Keratinocyte (primary cell): ENCODE data around the gene TMC2. TPM values are rescaled to one million over a fixed set of nuclear protein-coding genes. Genes with fewer than 3 reads are reported as not detected.

Source experiments
- DNase-seq: peaks from one replicate; pipeline ENCODE4 v3.0.0-alpha.2; 2011; ENCODE audit warnings: low read depth, missing footprints, low spot score
- FAIRE-seq: peaks from 2 replicates; lab custom pipeline; 2011; peaks lifted over from hg19 to GRCh38; lab: Jason Lieb, UNC
- H2AFZ ChIP-seq: 2 replicates; pipeline ENCODE4 v1.6.0; 2012; ENCODE audit warnings: low read length, control low read depth, inconsistent platforms; ENCODE audit not compliant: control insufficient read depth
- H3K27ac ChIP-seq: 2 replicates; pipeline ENCODE4 v1.5.1; 2011; ENCODE audit warnings: low read length; ENCODE audit not compliant: control insufficient read depth, insufficient read depth
- H3K27me3 ChIP-seq: 3 replicates; pipeline ENCODE4 v1.6.0; 2011; ENCODE audit warnings: low read length; ENCODE audit not compliant: control insufficient read depth, insufficient read depth; ENCODE audit errors: extremely low read depth
- H3K36me3 ChIP-seq, 2 experiments: 2 replicates in 1 of 2; 3 replicates in 1 of 2; pipeline ENCODE4 v1.5.1; 2011; ENCODE audit warnings: low read length in 2 of 2, mild to moderate bottlenecking in 1 of 2; ENCODE audit not compliant: control insufficient read depth in 2 of 2, insufficient read depth in 2 of 2; ENCODE audit errors: extremely low read depth in 1 of 2
- H3K4me1 ChIP-seq: 3 replicates; pipeline ENCODE4 v1.5.1; 2011; ENCODE audit warnings: low read length; ENCODE audit not compliant: control insufficient read depth, insufficient read depth; ENCODE audit errors: extremely low read depth
- H3K4me2 ChIP-seq: 3 replicates; pipeline ENCODE4 v1.6.0; 2011; ENCODE audit warnings: low read depth, low read length; ENCODE audit not compliant: control insufficient read depth, insufficient read depth; ENCODE audit errors: extremely low read depth
- H3K4me3 ChIP-seq, 3 experiments: fragments of 200-600 bp in 1 of 3; sonication (generic) in 1 of 3; 2 replicates in 2 of 3; 3 replicates in 1 of 3; pipeline ENCODE4 v1.5.1; 2011 to 2016; ENCODE audit warnings: low read length in 3 of 3, mild to moderate bottlenecking in 3 of 3, control low read depth in 2 of 3, inconsistent platforms in 1 of 3, low read depth in 1 of 3, mixed read lengths in 1 of 3, mixed run types in 1 of 3, moderate library complexity in 1 of 3; ENCODE audit not compliant: control insufficient read depth in 2 of 3, insufficient read depth in 2 of 3; ENCODE audit errors: extremely low read depth in 1 of 3
- H3K79me2 ChIP-seq: 2 replicates; pipeline ENCODE4 v1.6.0; 2012; ENCODE audit warnings: low read length; ENCODE audit not compliant: control insufficient read depth, insufficient read depth
- H3K9ac ChIP-seq: 3 replicates; pipeline ENCODE4 v1.6.0; 2011; ENCODE audit warnings: low read length; ENCODE audit not compliant: control insufficient read depth, insufficient read depth; ENCODE audit errors: extremely low read depth
- H3K9me1 ChIP-seq: 3 replicates; pipeline ENCODE4 v1.6.0; 2011; ENCODE audit warnings: low read length; ENCODE audit not compliant: control insufficient read depth, insufficient read depth; ENCODE audit errors: extremely low read depth
- H3K9me3 ChIP-seq: 2 replicates; pipeline ENCODE4 v1.5.1; 2012; ENCODE audit warnings: low read depth, low read length; ENCODE audit not compliant: control insufficient read depth
- H4K20me1 ChIP-seq: 3 replicates; pipeline ENCODE4 v1.6.0; 2011; ENCODE audit warnings: low read length; ENCODE audit not compliant: control insufficient read depth, insufficient read depth; ENCODE audit errors: extremely low read depth
- CTCF ChIP-seq, 3 experiments: IDR thresholded peaks in 1 of 3; conservative IDR thresholded peaks in 1 of 3; optimal IDR thresholded peaks in 1 of 3; 2 replicates in 2 of 3; 3 replicates in 1 of 3; pipeline versions ENCODE3 to v1.5.1; 2011; ENCODE audit warnings: low read length in 3 of 3, mild to moderate bottlenecking in 3 of 3, moderate library complexity in 2 of 3, control low read depth in 1 of 3, inconsistent platforms in 1 of 3; ENCODE audit not compliant: insufficient read depth in 2 of 3; ENCODE audit errors: extremely low read depth in 1 of 3
- EZH2 ChIP-seq: IDR thresholded peaks from one replicate; pipeline ENCODE4 v1.6.1; 2012; ENCODE audit warnings: inconsistent platforms, mild to moderate bottlenecking, low read length, moderate library complexity
- dilution Hi-C: fragments of 300-500 bp; cut with MboI; formaldehyde crosslinking; loops from one replicate; pipeline ENCODE4 v1.7.0; 2020; ENCODE audit warnings: low sequenced_read_pairs; ENCODE audit not compliant: extremely low pct_ligation_motif_present
- polyA plus RNA-seq, 5 experiments: library from polyadenylated mRNA; depleted of rRNA in 3 of 5; stranded (reverse) in 3 of 5; stranded (forward) in 1 of 5; unstranded in 1 of 5; fragments of >200 nt; gene quantifications; 1 replicate in 1 of 5; 2 replicates in 3 of 5; 3 replicates in 1 of 5; pipeline versions ENCODE4 v1.2.1 to v1.2.3, GENCODE V29; 2011 to 2012; ENCODE audit warnings: missing spikeins in 2 of 5, low read depth in 1 of 5, low replicate concordance in 1 of 5

Gene TMC2
- polyA plus RNA-seq, 1 donor (not counting 4 experiments of a cell fraction or from before 2014, with no cell fraction given), result not detected

DNA sequence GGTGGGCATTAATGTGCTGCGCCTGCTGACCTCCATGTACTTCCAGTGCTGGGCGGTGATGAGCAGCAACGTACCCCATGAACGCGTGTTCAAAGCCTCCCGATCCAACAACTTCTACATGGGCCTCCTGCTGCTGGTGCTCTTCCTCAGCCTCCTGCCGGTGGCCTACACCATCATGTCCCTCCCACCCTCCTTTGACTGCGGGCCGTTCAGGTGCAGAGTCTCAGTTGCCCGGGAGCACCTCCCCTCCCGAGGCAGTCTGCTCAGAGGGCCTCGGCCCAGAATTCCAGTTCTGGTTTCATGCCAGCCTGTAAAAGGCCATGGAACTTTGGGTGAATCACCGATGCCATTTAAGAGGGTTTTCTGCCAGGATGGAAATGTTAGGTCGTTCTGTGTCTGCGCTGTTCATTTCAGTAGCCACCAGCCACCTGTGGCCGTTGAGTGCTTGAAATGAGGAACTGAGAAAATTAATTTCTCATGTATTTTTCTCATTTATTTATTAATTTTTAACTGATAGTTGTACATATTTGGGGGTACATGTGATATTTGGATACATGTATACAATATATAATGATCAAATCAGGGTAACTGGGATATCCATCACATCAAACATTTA lies 80.8 kb downstream of the TMC2 start:
- dilution Hi-C loops, result no loop called here
- TF ChIP-seq CTCF (optimal IDR thresholded peaks at IDR 0.05 in 1 of 3, IDR thresholded peaks at IDR 0.05 in 1 of 3, conservative IDR thresholded peaks at IDR 0.05 in 1 of 3; ENCODE audit: extremely low read depth in 1 of 3, insufficient read depth in 2 of 3, low read length in 3 of 3), result no peak
- TF ChIP-seq EZH2, result no peak

DNA sequence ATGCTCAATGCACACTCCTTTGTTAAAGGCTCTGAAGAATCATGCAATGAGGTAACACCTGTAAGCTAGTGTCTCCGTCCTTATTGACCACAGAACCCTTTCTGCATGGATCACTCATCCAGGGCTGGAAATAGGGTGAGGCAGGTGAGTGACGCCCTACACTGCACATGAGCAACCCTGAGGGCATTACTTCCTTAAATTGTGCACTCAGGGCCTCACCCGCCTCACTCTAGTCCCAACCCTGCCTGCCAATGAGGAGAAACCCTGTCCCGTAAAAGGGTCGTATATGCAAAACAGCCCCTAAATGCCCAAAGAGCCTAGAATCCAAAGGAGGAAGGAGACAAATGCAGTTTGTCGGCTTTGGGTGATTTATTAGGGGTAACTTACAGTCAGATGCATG lies 82.4 kb downstream of the TMC2 start:
- DNase-seq, result no peak
- dilution Hi-C loops, result no loop called here
- H3K9ac ChIP-seq, result no peak overlapping the region
- TF ChIP-seq EZH2 (no peak), CTCF (optimal IDR thresholded peaks at IDR 0.05 in 1 of 3, IDR thresholded peaks at IDR 0.05 in 1 of 3, conservative IDR thresholded peaks at IDR 0.05 in 1 of 3; ENCODE audit: extremely low read depth in 1 of 3, insufficient read depth in 2 of 3, low read length in 3 of 3) (no peak)
- peaks cover 2% of the 10 kb centered on the region for H3K27me3 ChIP-seq
- H3K79me2 ChIP-seq, result no peaks in the 10 kb centered on the region
- H3K4me2 ChIP-seq, result no peak overlapping the region
- no peak overlapping the region for H3K27ac ChIP-seq
- H3K4me3 ChIP-seq, result no peak overlapping the region
- H2AFZ ChIP-seq, result no peak overlapping the region
- H3K9me1 ChIP-seq, result no peaks in the 10 kb centered on the region
- H3K4me1 ChIP-seq, result no peaks in the 10 kb centered on the region
- H3K36me3 ChIP-seq, result no peaks in the 10 kb centered on the region
- H3K9me3 ChIP-seq, result no peaks in the 10 kb centered on the region
- no peak for FAIRE-seq
- H4K20me1 ChIP-seq, result no peaks in the 10 kb centered on the region

More for the DNA sequence above, 80.8 kb downstream of the TMC2 start:
- H3K9me1 ChIP-seq, result no peaks in the 10 kb centered on the region
- no peak overlapping the region for H2AFZ ChIP-seq
- H4K20me1 ChIP-seq, result no peaks in the 10 kb centered on the region
- no peaks in the 10 kb centered on the region for H3K9me3 ChIP-seq
- no peak overlapping the region for H3K4me2 ChIP-seq
- no peaks in the 10 kb centered on the region for H3K36me3 ChIP-seq
- H3K79me2 ChIP-seq, result no peaks in the 10 kb centered on the region
- peaks cover 4% of the 10 kb centered on the region for H3K27me3 ChIP-seq
- FAIRE-seq (no peak), DNase-seq (no peak)
- H3K4me1 ChIP-seq, result no peaks in the 10 kb centered on the region
- H3K27ac ChIP-seq, result no peak overlapping the region
- no peak overlapping the region for H3K4me3 ChIP-seq
- H3K9ac ChIP-seq, result no peak overlapping the region
